Measurements from ENCODE around the gene FBXO41.
"Not testable (repeated sequence)": the region's sequence is repeated elsewhere in the genome, so short reads cannot be mapped to it uniquely, and the experiment has no call there.

The FBXO41 gene

DNA sequence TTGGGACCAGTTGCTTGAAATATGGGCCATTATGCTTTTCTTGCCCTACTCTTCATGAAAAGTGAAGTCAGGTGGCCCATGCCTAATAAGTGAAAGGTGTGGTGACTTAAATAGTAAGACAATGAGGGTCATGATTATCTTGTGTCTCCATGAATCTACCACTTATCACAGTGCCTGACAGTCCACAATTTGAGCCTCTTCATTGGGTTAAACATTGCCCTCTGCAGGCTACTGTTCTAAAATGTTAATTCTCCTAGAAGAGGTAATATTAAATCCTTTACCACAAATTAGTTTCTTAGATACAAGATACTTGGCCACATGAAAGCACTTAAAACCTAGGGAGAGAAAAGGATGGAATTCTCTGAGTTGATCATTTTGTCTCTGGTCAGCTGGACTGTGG lies 5.0 kb upstream of the FBXO41 start:
- DNase-seq: no peak

GRCh38 chr2:73286134-73286655 lies 1.9 kb upstream of the FBXO41 start:
- no peak for DNase-seq

- peak; percentile 70 for DNase-seq
Measured at GRCh38 chr2:73285159-73285739, 971 bp upstream of the FBXO41 start.

- no peak for DNase-seq
Measured at GRCh38 chr2:73283545-73284295, 558 bp downstream of the FBXO41 start.

DNA sequence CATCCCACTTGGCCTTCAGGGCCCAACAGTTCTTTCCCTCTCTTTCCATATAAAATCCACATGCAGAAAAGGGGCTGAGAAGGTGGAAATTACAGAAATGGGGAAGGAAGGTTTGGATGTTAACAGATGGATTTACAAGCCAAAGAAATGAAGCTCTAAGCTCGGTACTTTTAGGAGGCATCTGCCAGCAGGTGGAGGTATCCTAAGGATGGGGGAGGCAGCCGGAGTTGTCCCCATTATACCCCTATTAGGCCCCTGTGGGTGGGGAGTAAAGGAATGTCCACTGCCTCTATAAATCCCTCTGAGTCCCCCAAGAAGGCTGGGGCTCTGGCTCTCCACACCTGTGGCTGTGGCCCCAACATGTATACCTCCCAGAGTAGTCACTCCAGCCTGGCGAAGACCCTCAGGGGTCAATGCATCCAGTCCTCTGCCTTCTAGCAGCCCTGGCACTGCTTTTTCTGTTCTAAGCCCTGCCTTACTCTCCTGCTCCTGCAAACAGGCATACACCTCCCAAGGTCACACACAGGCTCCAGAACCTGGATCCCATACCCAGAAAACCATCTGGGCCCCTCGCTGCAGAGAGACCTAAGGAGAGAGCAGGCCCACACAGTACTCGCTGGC lies 1.2 kb downstream of the FBXO41 start:
- DNase-seq: no peak

GRCh38 chr2:73281244-73281643 lies 3.0 kb downstream of the FBXO41 start:
- no peak for DNase-seq

DNA sequence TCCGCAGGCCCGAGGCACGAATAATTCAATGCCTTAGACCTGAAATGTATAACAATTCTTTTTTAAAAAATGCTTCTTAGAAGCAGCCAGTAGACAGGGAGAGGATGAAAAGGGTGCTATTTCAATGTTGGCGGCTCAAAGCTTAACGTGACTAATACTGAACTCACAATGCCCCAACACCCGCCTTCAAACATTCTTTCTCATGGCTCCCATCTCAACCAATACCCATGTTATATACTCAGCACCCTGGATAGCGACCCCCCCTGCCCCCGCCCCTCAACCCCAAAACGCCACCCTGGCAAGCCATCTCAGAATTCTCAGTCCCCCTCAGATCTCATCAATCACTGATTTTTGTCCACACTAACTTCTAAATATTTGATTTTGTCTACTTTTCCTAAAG lies 4.4 kb downstream of the FBXO41 start:
- no peak for DNase-seq

GRCh38 chr2:73272270-73272669 lies 12.0 kb downstream of the FBXO41 start:
- no peak for DNase-seq

- DNase-seq: no peak
Measured at GRCh38 chr2:73269686-73270465, 14.4 kb downstream of the FBXO41 start.

GRCh38 chr2:73268830-73269685 lies 15.2 kb downstream of the FBXO41 start:
- DNase-seq: no peak

- no peak for DNase-seq
Measured at GRCh38 chr2:73268366-73268829, 15.9 kb downstream of the FBXO41 start.

DNA sequence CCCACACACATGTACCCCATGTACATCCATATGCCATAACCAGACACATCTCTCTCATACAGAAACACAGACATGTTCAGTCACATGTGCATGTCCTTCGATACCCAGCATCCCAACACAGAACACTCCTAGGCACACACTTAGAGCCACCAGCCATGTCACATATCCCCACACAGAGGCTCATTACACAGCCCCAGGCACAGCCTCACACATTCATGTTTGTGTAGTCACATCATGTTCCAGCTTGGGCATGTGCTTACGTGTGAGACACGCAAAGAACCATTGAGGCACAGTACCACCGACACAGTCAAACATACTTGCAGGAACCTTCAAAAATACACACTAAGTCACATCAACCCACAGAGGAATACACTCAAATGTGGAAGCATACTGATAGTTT lies 17.3 kb downstream of the FBXO41 start:
- DNase-seq: no peak

- no peak for DNase-seq
Measured at GRCh38 chr2:73266061-73266901, 18.0 kb downstream of the FBXO41 start.

DNA sequence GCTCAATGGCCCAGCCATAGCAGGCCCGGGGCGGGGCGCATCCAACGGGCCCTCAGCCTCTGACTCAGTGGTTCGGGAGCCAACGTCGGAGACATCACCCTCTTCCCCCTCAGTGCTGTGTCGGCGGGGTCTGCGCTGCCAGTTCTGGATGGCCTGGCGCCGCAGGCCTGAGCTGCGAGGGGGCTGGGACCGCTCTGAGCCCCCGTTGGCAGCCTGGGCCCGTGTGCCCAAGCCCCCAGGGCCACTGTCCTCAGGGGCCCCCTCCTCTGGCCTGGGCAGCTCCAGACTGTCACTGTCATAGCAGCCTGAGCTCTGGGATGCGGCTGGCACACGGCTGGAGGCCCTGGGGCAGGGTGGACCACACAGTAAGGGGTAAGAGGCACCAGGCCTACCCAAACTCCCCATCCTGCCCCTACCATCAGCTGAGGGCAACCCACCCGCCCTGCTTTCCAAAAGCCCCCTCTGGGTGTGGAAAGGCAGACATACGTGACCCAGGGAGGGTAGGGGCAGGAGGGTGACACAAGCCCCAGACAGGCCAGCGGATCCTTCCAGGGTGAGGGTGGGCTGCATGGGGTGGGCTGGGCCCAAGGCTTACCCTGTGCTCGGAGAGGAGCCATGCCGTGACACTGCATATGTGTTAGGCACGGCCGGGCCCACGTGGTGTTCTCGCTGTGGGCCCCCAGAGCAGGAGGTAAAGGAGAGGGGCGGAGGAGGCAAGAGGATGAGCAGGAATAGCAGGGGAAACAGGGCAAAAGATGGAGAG lies 18.8 kb downstream of the FBXO41 start:
- no peak for DNase-seq

DNA sequence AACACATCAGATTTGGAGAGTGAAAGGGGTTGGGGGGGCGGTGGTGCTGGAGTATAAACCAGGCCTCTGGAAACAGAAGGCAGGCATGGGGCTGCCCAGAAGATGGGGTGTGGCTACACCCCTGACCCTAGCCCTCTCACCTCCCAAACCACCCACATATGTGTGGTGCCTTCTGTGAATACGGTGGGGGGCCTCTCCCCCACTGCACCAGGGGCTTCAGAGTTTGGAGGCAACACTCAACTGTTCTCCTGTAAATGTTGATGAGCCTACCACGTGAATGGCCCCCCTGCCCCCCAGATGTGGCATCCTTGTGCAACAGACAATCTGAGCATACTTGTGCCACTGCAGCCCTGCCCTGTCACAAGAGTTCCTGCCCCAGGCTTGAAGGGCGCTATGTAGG lies 19.5 kb downstream of the FBXO41 start:
- DNase-seq: no peak

DNA sequence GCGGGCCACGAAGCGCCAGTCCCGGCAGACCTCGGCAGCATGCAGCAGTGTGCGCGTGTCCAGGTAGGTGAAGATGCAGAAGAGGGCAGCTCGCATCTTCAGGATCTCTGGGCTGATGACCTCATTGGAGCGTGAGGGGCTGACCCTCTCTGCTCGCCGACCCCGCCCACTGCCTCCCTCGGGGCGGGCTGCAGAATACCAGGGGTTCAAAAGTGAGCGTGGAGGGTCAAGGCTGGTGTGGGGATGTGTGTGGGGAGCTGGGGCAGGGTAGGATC lies 20.0 kb downstream of the FBXO41 start:
- no peak for DNase-seq

GRCh38 chr2:73263540-73264331 lies 20.5 kb downstream of the FBXO41 start:
- DNase-seq: no peak

DNA sequence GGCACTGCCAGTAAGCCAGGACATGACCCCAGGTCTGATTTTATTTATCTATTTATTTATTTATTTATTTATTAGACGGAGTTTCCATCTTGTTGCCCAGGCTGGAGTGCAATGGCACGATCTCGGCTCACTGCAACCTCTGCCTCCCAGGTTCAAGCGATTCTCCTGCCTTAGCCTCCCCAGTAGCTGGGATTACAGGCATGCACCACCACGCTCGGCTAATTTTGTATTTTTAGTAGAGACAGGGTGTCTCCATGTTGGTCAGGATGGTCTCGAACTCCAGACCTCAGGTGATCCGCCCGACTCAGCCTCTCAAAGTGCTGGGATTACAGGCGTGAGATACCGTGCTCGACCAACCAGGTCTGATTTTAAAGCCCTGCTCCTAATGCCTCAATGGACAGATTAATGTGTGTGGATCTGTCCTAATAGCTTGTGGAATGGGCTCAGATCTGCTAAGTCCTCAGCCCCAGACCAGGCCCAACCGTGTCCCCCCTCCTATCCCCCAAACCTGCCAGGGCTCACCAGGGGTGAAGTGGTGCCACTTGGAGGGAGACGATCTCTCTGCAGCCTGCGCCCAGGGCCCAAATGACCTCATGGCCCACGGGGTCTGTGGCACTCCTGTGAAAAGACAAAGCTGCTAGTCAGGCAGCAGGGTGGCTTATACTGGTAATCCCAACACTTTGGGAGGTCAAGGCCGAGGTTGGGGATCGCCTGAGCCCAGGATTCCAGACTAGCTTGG lies 21.4 kb downstream of the FBXO41 start:
- not testable (repeated sequence) for DNase-seq

DNA sequence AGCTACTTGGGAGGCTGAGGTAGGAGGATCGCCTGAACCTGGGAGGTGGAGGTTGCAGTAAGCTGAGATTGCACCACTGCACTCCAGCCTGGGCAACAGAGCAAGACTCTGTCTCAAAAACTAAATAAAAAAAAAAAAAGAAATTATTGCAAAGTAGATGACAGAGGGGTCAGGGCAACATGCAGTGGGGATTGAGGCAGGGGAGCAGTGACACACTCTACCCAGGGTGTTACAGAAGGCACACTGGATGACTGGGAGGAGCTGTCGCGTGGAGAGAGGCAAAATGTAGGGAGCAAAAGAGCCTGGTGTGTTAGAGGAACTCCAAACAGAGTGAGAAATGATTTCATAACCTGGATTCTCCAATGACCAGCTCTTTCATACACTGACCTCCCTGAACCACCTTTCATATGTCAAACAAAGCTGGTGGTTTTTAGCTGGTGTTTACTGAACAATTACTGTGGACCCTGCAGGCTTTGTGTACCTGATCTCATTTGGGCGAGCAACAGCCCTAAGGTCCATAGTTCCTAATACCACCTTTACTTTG lies 22.1 kb downstream of the FBXO41 start:
- DNase-seq: no peak

Measured in suppressor macrophage treated with lipopolysaccharide for 4 hours (primary cell).